ENCODE results near the gene DGKI. TPM values are rescaled to one million over a fixed set of nuclear protein-coding genes. Genes with fewer than 3 reads are reported as not detected.

DGKI gene
- total RNA-seq, 2 donors from 2014 or later, result 4.4 to 5.9 TPM

GRCh38 chr7:137531671-137532070 lies 315.1 kb downstream of the DGKI start:
- Histone ChIP-seq H3K9me3 (no peaks in the 10 kb centered on the region), H3K36me3 (no peaks in the 10 kb centered on the region), H3K27me3 (no peaks in the 10 kb centered on the region), H3K4me3 (no peak overlapping the region), H3K4me1 (no peaks in the 10 kb centered on the region), H3K27ac (no peak overlapping the region)
- no peak for DNase-seq (ENCODE audit: low spot score)
- no peak for TF ChIP-seq CTCF (IDR thresholded peaks at IDR 0.05)

- Histone ChIP-seq H3K36me3 (no peaks in the 10 kb centered on the region), H3K4me3 (no peak overlapping the region), H3K4me1 (no peaks in the 10 kb centered on the region), H3K9me3 (no peaks in the 10 kb centered on the region), H3K27me3 (no peaks in the 10 kb centered on the region), H3K27ac (no peak overlapping the region)
- TF ChIP-seq CTCF (IDR thresholded peaks at IDR 0.05), result no peak
- no peak for DNase-seq (ENCODE audit: low spot score)
Measured at GRCh38 chr7:137527634-137528033, 319.1 kb downstream of the DGKI start.

GRCh38 chr7:137523171-137523570 lies 323.6 kb downstream of the DGKI start:
- no peaks in the 10 kb centered on the region for H3K27me3 ChIP-seq
- no peak overlapping the region for H3K4me3 ChIP-seq
- TF ChIP-seq CTCF (IDR thresholded peaks at IDR 0.05), result no peak
- no peak for DNase-seq (ENCODE audit: low spot score)
- H3K9me3 ChIP-seq, result no peaks in the 10 kb centered on the region
- H3K4me1 ChIP-seq, result no peaks in the 10 kb centered on the region
- H3K27ac ChIP-seq, result no peak overlapping the region
- H3K36me3 ChIP-seq, result no peaks in the 10 kb centered on the region

- Histone ChIP-seq H3K4me3 (no peak overlapping the region), H3K27me3 (no peaks in the 10 kb centered on the region)
Measured at GRCh38 chr7:137521451-137521850, 325.3 kb downstream of the DGKI start.

GRCh38 chr7:137519947-137520346 lies 326.8 kb downstream of the DGKI start:
- H3K27me3 ChIP-seq, result no peaks in the 10 kb centered on the region
- H3K36me3 ChIP-seq, result no peaks in the 10 kb centered on the region
- TF ChIP-seq CTCF (IDR thresholded peaks at IDR 0.05), result no peak

More at GRCh38 chr7:137521451-137521850, 325.3 kb downstream of the DGKI start:
- Histone ChIP-seq H3K27ac (no peak overlapping the region), H3K36me3 (no peaks in the 10 kb centered on the region), H3K9me3 (no peaks in the 10 kb centered on the region), H3K4me1 (no peaks in the 10 kb centered on the region)
- DNase-seq (ENCODE audit: low spot score), result no peak
- TF ChIP-seq CTCF (IDR thresholded peaks at IDR 0.05), result no peak

GRCh38 chr7:137519181-137519691 lies 327.5 kb downstream of the DGKI start:
- no peak for TF ChIP-seq CTCF (IDR thresholded peaks at IDR 0.05)
- Histone ChIP-seq H3K4me3 (no peak overlapping the region), H3K9me3 (no peaks in the 10 kb centered on the region), H3K27me3 (no peaks in the 10 kb centered on the region), H3K4me1 (no peaks in the 10 kb centered on the region), H3K27ac (no peak overlapping the region), H3K36me3 (no peaks in the 10 kb centered on the region)
- no peak for DNase-seq (ENCODE audit: low spot score)

More at GRCh38 chr7:137519947-137520346, 326.8 kb downstream of the DGKI start:
- H3K4me1 ChIP-seq, result no peaks in the 10 kb centered on the region
- H3K27ac ChIP-seq, result no peak overlapping the region
- DNase-seq (ENCODE audit: low spot score), result no peak
- H3K4me3 ChIP-seq, result no peak overlapping the region
- H3K9me3 ChIP-seq, result no peaks in the 10 kb centered on the region
